Measurements from ENCODE around the gene RASGEF1B. TPM values are rescaled to one million over a fixed set of nuclear protein-coding genes. Genes with fewer than 3 reads are reported as not detected.

The RASGEF1B gene
- total and polyA plus RNA-seq, 2 experiments from 2014 or later: 29.1 to 53.4 TPM

- Histone ChIP-seq H3K36me3 (replicated peaks; ENCODE audit: insufficient read depth, low read depth) (no peaks in the 10 kb centered on the region), H4K20me1 (ENCODE audit: insufficient read depth, poor library complexity, severe bottlenecking) (no peaks in the 10 kb centered on the region), H3K27ac (peak overlapping the region; percentile 88), H3K79me2 (no peaks in the 10 kb centered on the region), H3K4me2 (no peak overlapping the region), H3K4me1 (ENCODE audit: insufficient read depth) (peaks cover 13% of the 10 kb centered on the region), H2AFZ (no peak overlapping the region), H3K27me3 (no peaks in the 10 kb centered on the region), H3K9me2 (replicated peaks; ENCODE audit: insufficient read depth) (no peaks in the 10 kb centered on the region), H3K9me3 (ENCODE audit: low read depth) (no peaks in the 10 kb centered on the region), H3K4me3 (no peak overlapping the region)
- WGBS (ENCODE audit: low lambda C conversion rate, missing lambda C conversion rate): 68% methylated on average over 6 of the region's 6 CpGs
- DNase-seq (ENCODE audit: low spot score): peak; percentile 55
- no peak for TF ChIP-seq EZH2 (IDR thresholded peaks at IDR 0.05; ENCODE audit: borderline replicate concordance)
- no peak for TF ChIP-seq EZH2phosphoT487 (IDR thresholded peaks at IDR 0.05; ENCODE audit: low read depth, severe bottlenecking, unreplicated experiment)
- no peak for TF ChIP-seq CTCF (IDR thresholded peaks at IDR 0.05; ENCODE audit: poor library complexity)
These were observed 50.1 kb downstream of the RASGEF1B start for GRCh38 chr4:81421346-81422218.

DNA sequence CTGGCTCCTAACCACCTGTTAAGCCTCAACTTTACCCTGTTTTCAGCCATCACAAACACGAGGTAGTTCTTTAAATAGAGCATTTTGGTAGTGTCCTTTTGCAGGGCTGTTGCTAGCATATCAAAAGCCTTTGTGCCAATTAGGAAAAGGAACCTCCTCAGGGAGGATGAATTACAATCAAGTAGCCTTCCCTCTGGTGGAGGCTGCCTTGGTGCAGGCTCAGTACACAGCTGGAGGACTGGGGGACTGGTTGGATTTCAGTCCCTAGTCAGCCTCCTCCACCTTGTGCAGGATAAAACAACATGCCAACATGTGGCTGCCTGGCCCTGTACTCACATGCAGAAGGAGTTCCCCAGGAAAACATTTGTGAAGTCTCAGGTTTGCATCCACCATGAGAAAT, 53.1 kb downstream of the RASGEF1B start:
- Histone ChIP-seq H3K4me2 (no peak overlapping the region), H3K9me2 (replicated peaks; ENCODE audit: insufficient read depth) (no peaks in the 10 kb centered on the region), H3K27ac (no peak overlapping the region), H4K20me1 (ENCODE audit: insufficient read depth, poor library complexity, severe bottlenecking) (no peaks in the 10 kb centered on the region), H3K4me3 (no peak overlapping the region), H2AFZ (no peak overlapping the region), H3K79me2 (no peaks in the 10 kb centered on the region), H3K27me3 (no peaks in the 10 kb centered on the region), H3K36me3 (replicated peaks; ENCODE audit: insufficient read depth, low read depth) (no peaks in the 10 kb centered on the region), H3K4me1 (ENCODE audit: insufficient read depth) (peaks cover 3% of the 10 kb centered on the region), H3K9me3 (ENCODE audit: low read depth) (no peaks in the 10 kb centered on the region)
- 58% methylated on average over 1 of the region's 1 CpG for WGBS (ENCODE audit: low lambda C conversion rate, missing lambda C conversion rate)
- TF ChIP-seq EZH2 (IDR thresholded peaks at IDR 0.05; ENCODE audit: borderline replicate concordance): no peak
- TF ChIP-seq EZH2phosphoT487 (IDR thresholded peaks at IDR 0.05; ENCODE audit: low read depth, severe bottlenecking, unreplicated experiment): no peak
- no peak for TF ChIP-seq CTCF (IDR thresholded peaks at IDR 0.05; ENCODE audit: poor library complexity)
- no peak for DNase-seq (ENCODE audit: low spot score)

DNA sequence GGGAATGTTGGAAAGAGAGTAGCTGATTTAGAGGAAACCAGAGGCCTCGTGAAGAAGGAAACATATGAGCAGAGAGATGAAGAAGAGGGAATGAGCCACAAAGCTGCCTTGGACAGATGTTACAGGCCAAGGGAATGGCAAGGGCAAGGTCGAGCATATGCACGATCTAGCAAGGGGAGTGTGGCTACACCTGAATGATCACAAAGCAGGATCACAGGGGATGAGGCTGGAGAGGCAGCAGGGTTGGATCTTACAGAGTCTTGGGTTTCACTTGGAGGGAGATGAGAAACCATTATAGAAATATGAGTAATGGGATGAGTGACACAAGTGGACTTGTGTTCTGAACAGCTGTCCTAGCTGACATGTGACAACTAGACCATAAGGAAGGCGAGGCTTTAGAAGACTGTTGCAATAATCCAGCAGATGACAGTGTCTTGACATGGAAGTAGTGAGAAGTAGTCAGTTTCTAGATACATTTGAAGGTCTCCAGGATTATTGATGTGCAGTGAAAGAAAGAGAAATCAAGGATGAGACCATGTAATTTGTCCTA, 58.7 kb downstream of the RASGEF1B start:
- no peaks in the 10 kb centered on the region for H3K27me3 ChIP-seq
- H2AFZ ChIP-seq: no peak overlapping the region
- no peak overlapping the region for H3K27ac ChIP-seq
- no peaks in the 10 kb centered on the region for H3K36me3 ChIP-seq (replicated peaks; ENCODE audit: insufficient read depth, low read depth)
- no peak overlapping the region for H3K4me3 ChIP-seq
- no peak for DNase-seq (ENCODE audit: low spot score)
- H3K9me3 ChIP-seq (ENCODE audit: low read depth): no peaks in the 10 kb centered on the region
- TF ChIP-seq CTCF (IDR thresholded peaks at IDR 0.05; ENCODE audit: poor library complexity): no peak
- no peak for TF ChIP-seq EZH2 (IDR thresholded peaks at IDR 0.05; ENCODE audit: borderline replicate concordance)
- TF ChIP-seq EZH2phosphoT487 (IDR thresholded peaks at IDR 0.05; ENCODE audit: low read depth, severe bottlenecking, unreplicated experiment): no peak
- no peak overlapping the region for H3K4me2 ChIP-seq
- WGBS (ENCODE audit: low lambda C conversion rate, missing lambda C conversion rate): 95% methylated on average over 4 of the region's 4 CpGs
- H3K9me2 ChIP-seq (replicated peaks; ENCODE audit: insufficient read depth): no peaks in the 10 kb centered on the region
- H3K79me2 ChIP-seq: no peaks in the 10 kb centered on the region
- no peaks in the 10 kb centered on the region for H3K4me1 ChIP-seq (ENCODE audit: insufficient read depth)
- no peaks in the 10 kb centered on the region for H4K20me1 ChIP-seq (ENCODE audit: insufficient read depth, poor library complexity, severe bottlenecking)
